ENCODE data around the gene SUGCT. TPM values are rescaled to one million over a fixed set of nuclear protein-coding genes. Genes with fewer than 3 reads are reported as not detected.
"Not testable (repeated sequence)": the region's sequence is repeated elsewhere in the genome, so short reads cannot be mapped to it uniquely, and the experiment has no call there.

SUGCT gene
- polyA plus RNA-seq, 1 of the 3 experiments (the other 2 are of a cell fraction): 53.7 TPM

DNA sequence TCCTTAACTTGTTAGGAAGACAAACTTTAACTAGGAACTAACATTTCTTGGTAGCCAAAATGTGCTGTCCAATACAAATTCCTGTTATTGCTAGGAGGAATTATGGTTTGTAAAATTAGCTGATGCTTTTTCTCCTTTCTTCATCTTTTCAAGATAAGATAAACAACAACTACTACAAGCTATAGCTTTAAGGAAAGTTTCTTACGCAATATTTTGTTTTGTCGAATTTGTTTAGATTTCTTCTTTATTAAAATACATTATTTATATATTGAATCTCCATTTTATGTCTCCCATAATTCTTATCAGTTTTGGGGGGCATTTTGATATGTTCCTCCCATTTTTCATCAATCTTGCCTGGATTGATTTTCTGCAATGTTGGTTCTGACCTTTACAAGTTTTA is 277.5 kb downstream of the SUGCT start:
- H3K4me3 ChIP-seq (ENCODE audit: low read depth in 2 of 2, low read length in 1 of 2): no peak overlapping the region
- no peak overlapping the region for H2AFZ ChIP-seq (ENCODE audit: low read depth)
- H3K9ac ChIP-seq: no peak overlapping the region
- H3K9me2 ChIP-seq: no peaks in the 10 kb centered on the region
- no peaks in the 10 kb centered on the region for H3K79me2 ChIP-seq (ENCODE audit: insufficient read depth)
- H3K9me3 ChIP-seq: peaks cover 3% of the 10 kb centered on the region; the same call in 1 of the 2 replicates
- CTCF ChIA-PET: no interaction called here
- TF ChIP-seq FOXJ3 (CRISPR knock-in tag; IDR thresholded peaks at IDR 0.05) (no peak), EZH2phosphoT487 (IDR thresholded peaks at IDR 0.05; ENCODE audit: borderline replicate concordance, low read depth) (no peak), FOSL2 (IDR thresholded peaks at IDR 0.05; ENCODE audit: borderline replicate concordance, low read depth) (no peak), MXI1 (IDR thresholded peaks at IDR 0.05; ENCODE audit: low read depth, low read length) (no peak), GATA2 (CRISPR knock-in tag; IDR thresholded peaks at IDR 0.05) (no peak), TAF1 (IDR thresholded peaks at IDR 0.05; ENCODE audit: borderline replicate concordance, low read depth, low read length) (no peak), RFX5 (IDR thresholded peaks at IDR 0.05; ENCODE audit: low read length) (no peak), ELF1 (IDR thresholded peaks at IDR 0.05) (no peak), JUND (IDR thresholded peaks at IDR 0.05) (no peak), POLR2AphosphoS5 (IDR thresholded peaks at IDR 0.05; ENCODE audit: low read depth, low read length) (no peak)
- TF ChIP-seq, protein P1, sequence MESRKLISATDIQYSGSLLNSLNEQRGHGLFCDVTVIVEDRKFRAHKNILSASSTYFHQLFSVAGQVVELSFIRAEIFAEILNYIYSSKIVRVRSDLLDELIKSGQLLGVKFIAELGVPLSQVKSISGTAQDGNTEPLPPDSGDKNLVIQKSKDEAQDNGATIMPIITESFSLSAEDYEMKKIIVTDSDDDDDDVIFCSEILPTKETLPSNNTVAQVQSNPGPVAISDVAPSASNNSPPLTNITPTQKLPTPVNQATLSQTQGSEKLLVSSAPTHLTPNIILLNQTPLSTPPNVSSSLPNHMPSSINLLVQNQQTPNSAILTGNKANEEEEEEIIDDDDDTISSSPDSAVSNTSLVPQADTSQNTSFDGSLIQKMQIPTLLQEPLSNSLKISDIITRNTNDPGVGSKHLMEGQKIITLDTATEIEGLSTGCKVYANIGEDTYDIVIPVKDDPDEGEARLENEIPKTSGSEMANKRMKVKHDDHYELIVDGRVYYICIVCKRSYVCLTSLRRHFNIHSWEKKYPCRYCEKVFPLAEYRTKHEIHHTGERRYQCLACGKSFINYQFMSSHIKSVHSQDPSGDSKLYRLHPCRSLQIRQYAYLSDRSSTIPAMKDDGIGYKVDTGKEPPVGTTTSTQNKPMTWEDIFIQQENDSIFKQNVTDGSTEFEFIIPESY (IDR thresholded peaks at IDR 0.05; ENCODE audit: borderline replicate concordance, low read depth): no peak
- TF ChIP-seq, protein P2, sequence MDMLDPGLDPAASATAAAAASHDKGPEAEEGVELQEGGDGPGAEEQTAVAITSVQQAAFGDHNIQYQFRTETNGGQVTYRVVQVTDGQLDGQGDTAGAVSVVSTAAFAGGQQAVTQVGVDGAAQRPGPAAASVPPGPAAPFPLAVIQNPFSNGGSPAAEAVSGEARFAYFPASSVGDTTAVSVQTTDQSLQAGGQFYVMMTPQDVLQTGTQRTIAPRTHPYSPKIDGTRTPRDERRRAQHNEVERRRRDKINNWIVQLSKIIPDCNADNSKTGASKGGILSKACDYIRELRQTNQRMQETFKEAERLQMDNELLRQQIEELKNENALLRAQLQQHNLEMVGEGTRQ (IDR thresholded peaks at IDR 0.05; ENCODE audit: borderline replicate concordance, low read depth, low read length): no peak
- H3K4me1 ChIP-seq (ENCODE audit: control insufficient read depth in 1 of 2, insufficient read depth in 2 of 2, low read depth in 1 of 2, low read length in 1 of 2): no peaks in the 10 kb centered on the region
- WGBS (ENCODE audit: low lambda C conversion rate): 85% methylated on average over 2 of the region's 2 CpGs
- H3K4me2 ChIP-seq: no peak overlapping the region
- H3K36me3 ChIP-seq (replicated peaks in 1 of 2; ENCODE audit: control insufficient read depth in 1 of 2, insufficient read depth in 2 of 2, low read length in 1 of 2): no peaks in the 10 kb centered on the region
- no peaks in the 10 kb centered on the region for H3F3A ChIP-seq (replicated peaks; ENCODE audit: insufficient read depth)
- no peak for DNase-seq
- H3K27me3 ChIP-seq (ENCODE audit: insufficient read depth): no peaks in the 10 kb centered on the region
- no peaks in the 10 kb centered on the region for H4K20me1 ChIP-seq (ENCODE audit: insufficient read depth)
- POLR2A ChIA-PET: no interaction called here
- H3K27ac ChIP-seq (ENCODE audit: low read depth in 2 of 2, low read length in 1 of 2): no peak overlapping the region

DNA sequence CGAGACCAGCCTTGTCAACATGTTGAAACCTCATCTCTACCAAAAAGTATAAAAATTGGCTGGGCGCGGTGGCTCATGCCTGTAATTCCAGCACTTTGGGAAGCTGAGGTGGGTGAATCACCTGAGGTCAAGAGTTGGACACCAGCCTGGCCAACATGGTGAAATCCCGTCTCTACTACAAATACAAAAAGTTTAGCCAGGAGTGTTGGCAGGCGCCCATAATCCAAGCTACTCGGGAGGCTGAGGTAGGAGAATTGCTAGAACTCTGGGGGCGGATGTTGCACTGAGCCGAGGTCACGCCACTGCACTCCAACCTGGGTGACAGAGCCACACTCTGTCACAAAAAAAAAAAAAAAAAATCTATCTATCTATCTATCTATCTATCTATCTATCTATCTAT is 279.9 kb downstream of the SUGCT start:
- H3K36me3 ChIP-seq (replicated peaks in 1 of 2; ENCODE audit: control insufficient read depth in 1 of 2, insufficient read depth in 2 of 2, low read length in 1 of 2); H3K27ac ChIP-seq (ENCODE audit: low read depth in 2 of 2, low read length in 1 of 2); DNase-seq; H3K9me3 ChIP-seq; H3K9me2 ChIP-seq; H3K27me3 ChIP-seq (ENCODE audit: insufficient read depth); H2AFZ ChIP-seq (ENCODE audit: low read depth); H3K4me2 ChIP-seq; POLR2A ChIA-PET; H3F3A ChIP-seq (replicated peaks; ENCODE audit: insufficient read depth); H3K4me1 ChIP-seq (ENCODE audit: control insufficient read depth in 1 of 2, insufficient read depth in 2 of 2, low read depth in 1 of 2, low read length in 1 of 2); H4K20me1 ChIP-seq (ENCODE audit: insufficient read depth); H3K4me3 ChIP-seq (ENCODE audit: low read depth in 2 of 2, low read length in 1 of 2); H3K79me2 ChIP-seq (ENCODE audit: insufficient read depth); H3K9ac ChIP-seq: not testable (repeated sequence)
- CTCF ChIA-PET: interaction anchor here (1.0 kb wide), 1 partner anchor 9 kb away, joined by 4 read pairs; no protein-coding TSS in a partner anchor
- WGBS (ENCODE audit: low lambda C conversion rate): 95% methylated on average over 9 of the region's 9 CpGs

Data from SK-N-SH (cell line).